GM19468 (cell line): ENCODE measurements around the gene MRGPRG.

Experiments
- ATAC-seq: cut with Tn5 transposase; IDR thresholded peaks from one replicate; pipeline ENCODE4 v1.9.1; 2021; ENCODE audit warnings: mild to moderate bottlenecking, moderate library complexity, moderate number of reproducible peaks; ENCODE audit not compliant: unreplicated experiment; ENCODE audit errors: extremely low read depth

Gene MRGPRG

GRCh38 chr11:3213659-3214419, 4.8 kb downstream of the MRGPRG start:
- ATAC-seq = no peak

GRCh38 chr11:3208272-3208671, 10.3 kb downstream of the MRGPRG start:
- ATAC-seq = no peak

- no peak for ATAC-seq
Observed at GRCh38 chr11:3207526-3208189, 11.0 kb downstream of the MRGPRG start.

GRCh38 chr11:3206922-3207204, 11.8 kb downstream of the MRGPRG start:
- ATAC-seq = no peak

- ATAC-seq = no peak
Observed at GRCh38 chr11:3206156-3206921, 12.3 kb downstream of the MRGPRG start.

- no peak for ATAC-seq
Observed at GRCh38 chr11:3205261-3206155, 13.1 kb downstream of the MRGPRG start.

- ATAC-seq = no peak
Observed at GRCh38 chr11:3204141-3205015, 14.2 kb downstream of the MRGPRG start.

GRCh38 chr11:3203221-3204043, 15.2 kb downstream of the MRGPRG start:
- ATAC-seq = no peak

- no peak for ATAC-seq
Observed at GRCh38 chr11:3202759-3203158, 15.9 kb downstream of the MRGPRG start.

GRCh38 chr11:3202305-3202704, 16.3 kb downstream of the MRGPRG start:
- no peak for ATAC-seq

- ATAC-seq = no peak
Observed at GRCh38 chr11:3201677-3202181, 16.9 kb downstream of the MRGPRG start.

GRCh38 chr11:3201112-3201581, 17.5 kb downstream of the MRGPRG start:
- ATAC-seq = no peak

GRCh38 chr11:3200388-3201111, 18.1 kb downstream of the MRGPRG start:
- ATAC-seq = no peak

- no peak for ATAC-seq
Observed at GRCh38 chr11:3199537-3200295, 18.9 kb downstream of the MRGPRG start.

- ATAC-seq = no peak
Observed at GRCh38 chr11:3198815-3199214, 19.8 kb downstream of the MRGPRG start.

- ATAC-seq = no peak
Observed at GRCh38 chr11:3197878-3198528, 20.6 kb downstream of the MRGPRG start.
